GM10248 (cell line): ENCODE results near the gene CAD.

ENCODE experiments used
- CTCF ChIA-PET: fragments of 300-600 bp; sonication (Branson Sonifier 250); formaldehyde crosslinking; extraction: SDS; loops from one replicate; lab custom pipeline; 2021; ENCODE audit warnings: antibody characterized with exemption; lab: Yijun Ruan, JAX
- POLR2A ChIA-PET: fragments of 350-650 bp; sonication (Branson Sonifier 250); formaldehyde crosslinking; extraction: SDS; loops from one replicate; lab custom pipeline; 2020; ENCODE audit warnings: antibody characterized with exemption; lab: Yijun Ruan, JAX
- DNase-seq: peaks from one replicate; pipeline ENCODE4 v3.0.0; 2012; ENCODE audit errors: extremely low spot score
- CTCF ChIP-seq: IDR thresholded peaks from 2 replicates; pipeline ENCODE4 v1.5.1; 2012; ENCODE audit warnings: mild to moderate bottlenecking, low read depth; ENCODE audit errors: extremely low read depth, missing control alignments, control extremely low read depth

CAD gene

GRCh38 chr2:27177441-27178351 is 39.5 kb upstream of the CAD start:
- POLR2A ChIA-PET: no interaction called here
- no peak for DNase-seq
- TF ChIP-seq CTCF: no peak
- CTCF ChIA-PET: interaction anchor here (0.9 to 1.6 kb wide), 4 partner anchors 8 to 31 kb away, joined by 3 to 4 read pairs (median 3); no protein-coding TSS in a partner anchor

- DNase-seq: no peak
- ChIA-PET POLR2A (no interaction called here), CTCF (interaction anchor here (0.9 to 1.6 kb wide), 3 partner anchors 8 to 13 kb away, joined by 3 to 4 read pairs (median 3); no protein-coding TSS in a partner anchor)
- TF ChIP-seq CTCF: no peak
These were observed 38.7 kb upstream of the CAD start for GRCh38 chr2:27178469-27178868.

- ChIA-PET POLR2A (no interaction called here), CTCF (no interaction called here)
- TF ChIP-seq CTCF: no peak
- DNase-seq: no peak
These were observed 37.7 kb upstream of the CAD start for GRCh38 chr2:27179344-27180000.

GRCh38 chr2:27182346-27182745 is 34.8 kb upstream of the CAD start:
- no peak for TF ChIP-seq CTCF
- CTCF ChIA-PET: interaction anchor here (0.9 to 1.3 kb wide), 3 partner anchors 11 to 221 kb away, joined by 3 to 4 read pairs (median 3); no protein-coding TSS in a partner anchor
- DNase-seq: no peak
- POLR2A ChIA-PET: no interaction called here

- DNase-seq: no peak
- POLR2A ChIA-PET: no interaction called here
- TF ChIP-seq CTCF: no peak
- CTCF ChIA-PET: interaction anchor here (1.1 to 2.1 kb wide), 5 partner anchors 9 to 119 kb away, joined by 3 to 6 read pairs (median 3); no protein-coding TSS in a partner anchor
These were observed 33.1 kb upstream of the CAD start for GRCh38 chr2:27184115-27184514.

GRCh38 chr2:27185331-27186026 is 31.7 kb upstream of the CAD start:
- TF ChIP-seq CTCF: no peak
- POLR2A ChIA-PET: no interaction called here
- CTCF ChIA-PET: interaction anchor here (0.7 to 2.1 kb wide), 6 partner anchors 10 to 221 kb away, joined by 3 to 6 read pairs (median 4); no protein-coding TSS in a partner anchor
- DNase-seq: no peak
